GM18508 (cell line): Measurements from ENCODE around the gene FUT7.
"Not testable (repeated sequence)": the region's sequence is repeated elsewhere in the genome, so short reads cannot be mapped to it uniquely, and the experiment has no call there.

Experiments
- ATAC-seq: cut with Tn5 transposase; IDR thresholded peaks from one replicate; pipeline ENCODE4 v1.9.1; 2021; ENCODE audit warnings: moderate number of reproducible peaks; ENCODE audit not compliant: insufficient read depth, unreplicated experiment

The FUT7 gene

GRCh38 chr9:137007108-137007815 lies 24.6 kb downstream of the FUT7 start:
- ATAC-seq = no peak

DNA sequence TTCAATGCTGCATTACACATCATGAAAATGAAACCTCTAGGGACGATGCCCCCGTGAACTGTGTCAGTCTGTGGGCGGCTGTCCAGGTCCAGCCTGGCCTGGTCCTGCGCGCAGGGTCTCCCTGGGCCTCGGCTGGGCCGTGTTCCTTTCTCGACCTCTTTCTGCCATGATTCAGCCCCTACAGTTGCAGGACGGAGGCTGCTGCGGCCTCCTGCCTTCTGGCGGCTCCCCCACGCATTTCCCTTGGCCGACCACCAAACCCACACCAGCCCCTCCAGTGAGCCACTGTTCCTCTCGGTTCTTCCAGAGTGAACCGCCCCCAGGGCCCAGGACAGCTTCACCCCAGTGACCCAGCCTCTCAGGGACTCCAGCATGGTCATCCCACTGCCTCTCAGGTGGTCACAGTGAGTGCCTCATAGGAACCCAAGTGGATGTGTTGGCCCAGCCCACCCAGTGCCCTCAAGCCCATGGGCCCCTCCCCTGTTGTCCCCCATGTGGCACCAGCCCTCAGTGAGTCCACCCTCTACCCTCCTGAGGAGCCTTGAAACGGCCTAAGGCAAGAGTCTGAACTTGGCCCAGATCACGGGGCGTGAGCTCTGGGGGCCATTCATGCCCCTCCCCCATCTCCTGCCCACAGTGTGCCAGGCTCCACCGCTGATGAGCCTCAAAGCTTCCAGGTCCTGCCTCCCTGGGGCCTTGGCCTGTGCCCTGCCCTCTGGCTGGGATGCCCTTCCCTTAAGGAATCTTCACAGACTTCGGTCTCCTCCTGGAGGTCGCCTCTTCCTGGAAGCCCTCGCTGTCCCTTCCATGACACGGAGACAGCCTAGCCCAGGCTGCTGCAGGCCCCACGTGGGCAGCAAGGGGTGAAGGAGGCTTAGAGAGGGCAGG lies 25.5 kb downstream of the FUT7 start:
- ATAC-seq = no peak

DNA sequence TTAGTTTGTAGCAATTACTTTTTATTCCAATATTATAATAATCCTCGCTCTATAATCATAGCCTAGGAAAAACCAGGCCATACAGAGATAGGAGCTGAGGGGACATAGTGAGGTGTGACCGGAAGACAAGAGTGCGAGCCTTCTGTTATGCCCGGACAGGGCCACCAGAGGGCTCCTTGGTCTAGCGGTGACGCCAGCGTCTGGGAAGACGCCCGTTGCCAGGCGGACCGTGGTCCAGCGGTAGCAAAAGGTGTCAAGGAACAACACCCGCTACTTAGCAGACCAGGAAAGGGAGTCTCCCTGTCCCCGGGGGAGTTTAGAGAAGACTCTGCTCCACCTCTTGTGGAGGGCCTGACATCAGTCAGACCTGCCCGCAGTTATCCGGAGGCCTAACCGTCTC lies 27.6 kb downstream of the FUT7 start:
- not testable (repeated sequence) for ATAC-seq

DNA sequence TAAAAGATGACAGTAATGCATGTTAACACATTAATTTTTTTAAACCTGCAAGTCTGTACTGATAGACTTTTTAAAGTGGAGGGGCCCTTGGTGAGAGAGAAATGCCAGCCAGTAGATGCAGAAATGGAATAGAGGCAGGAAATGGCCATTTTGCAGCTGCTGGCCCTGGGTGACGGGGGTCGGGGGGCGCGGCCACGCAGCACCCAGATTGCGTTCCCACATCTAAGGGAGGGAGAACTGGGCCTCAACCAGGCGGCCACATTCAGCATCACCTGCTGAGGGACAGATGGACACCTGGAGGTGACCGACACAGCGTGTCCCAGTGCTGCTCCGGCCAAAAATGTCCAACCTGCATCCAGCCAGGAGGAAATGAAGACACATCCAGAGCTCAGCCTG lies 29.2 kb downstream of the FUT7 start:
- ATAC-seq = no peak

DNA sequence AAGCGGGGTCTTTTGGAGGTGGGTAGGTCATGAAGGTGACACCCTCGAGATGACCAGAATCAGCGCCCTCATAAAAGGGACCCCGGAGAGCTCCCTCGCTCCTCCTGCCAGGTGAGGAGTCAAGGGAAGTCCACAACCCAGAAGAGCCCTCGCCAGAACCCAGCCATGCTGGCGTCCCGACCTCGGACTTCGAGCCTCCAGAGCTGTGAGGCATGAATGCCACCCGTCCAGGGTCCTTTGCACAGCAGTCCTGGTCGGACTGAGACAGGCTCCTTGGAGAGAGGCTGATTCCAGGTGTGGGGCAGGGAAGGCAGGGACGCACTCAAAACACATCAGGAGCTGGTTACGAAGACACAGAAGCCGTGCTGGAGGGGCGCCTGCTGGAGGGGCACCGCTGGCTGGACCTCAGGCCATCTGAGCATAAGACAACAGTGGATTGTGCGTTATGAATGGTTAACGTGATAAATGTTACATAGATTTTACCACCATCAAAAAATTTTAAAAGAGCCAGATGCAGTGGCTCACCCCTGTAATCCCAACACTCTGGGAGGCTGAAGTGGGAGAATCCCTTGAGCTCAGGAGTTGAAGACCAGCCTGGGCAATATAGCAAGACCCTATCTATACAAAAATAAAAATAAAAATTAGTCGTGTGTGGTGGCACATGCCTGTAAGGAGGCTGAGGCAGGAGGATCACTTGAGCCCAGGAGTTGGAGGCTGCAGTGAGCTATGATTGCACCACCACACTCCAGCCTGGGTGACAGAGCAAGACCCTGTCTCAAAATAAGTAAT lies 29.8 kb downstream of the FUT7 start:
- no peak for ATAC-seq

DNA sequence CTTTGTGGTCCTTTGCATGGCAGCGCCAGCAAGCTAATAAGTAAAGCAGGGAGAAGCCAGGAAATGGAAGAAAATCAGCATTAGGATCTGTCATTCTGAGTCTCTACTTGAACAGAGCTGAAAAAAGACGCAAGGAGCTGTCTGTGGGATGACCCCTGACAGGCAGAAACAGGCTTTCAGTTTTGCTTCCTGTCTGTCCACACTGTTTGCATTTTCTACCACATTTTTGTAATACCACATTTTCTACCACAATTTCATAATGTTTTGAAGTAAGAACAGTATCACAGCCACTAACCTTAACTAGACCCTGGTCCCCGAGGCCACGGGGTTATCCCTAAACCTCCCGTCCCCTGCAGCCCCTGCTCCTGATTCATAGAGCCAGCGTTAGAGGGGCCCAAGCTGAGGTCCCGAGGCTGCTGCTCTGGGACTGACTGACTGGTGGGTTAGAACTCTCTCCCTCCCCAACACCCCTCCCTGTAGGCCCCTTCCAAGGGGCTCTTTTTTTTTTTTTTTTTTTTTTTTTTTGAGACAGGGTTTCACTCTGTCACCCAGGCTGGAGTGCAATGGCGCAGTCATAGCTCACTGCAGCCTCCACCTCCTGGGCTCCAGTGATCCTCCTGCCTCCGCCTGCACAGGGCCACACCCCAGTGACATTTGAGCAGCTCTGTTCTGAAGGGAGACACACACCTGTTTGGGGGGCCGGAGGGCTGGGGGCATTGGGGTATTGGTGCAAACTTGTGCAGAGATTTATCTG lies 31.5 kb downstream of the FUT7 start:
- peak; percentile 59 for ATAC-seq

- ATAC-seq = no peak
These were observed 34.1 kb downstream of the FUT7 start for GRCh38 chr9:136997830-136998234.

- no peak for ATAC-seq
These were observed 34.5 kb downstream of the FUT7 start for GRCh38 chr9:136997371-136997770.

DNA sequence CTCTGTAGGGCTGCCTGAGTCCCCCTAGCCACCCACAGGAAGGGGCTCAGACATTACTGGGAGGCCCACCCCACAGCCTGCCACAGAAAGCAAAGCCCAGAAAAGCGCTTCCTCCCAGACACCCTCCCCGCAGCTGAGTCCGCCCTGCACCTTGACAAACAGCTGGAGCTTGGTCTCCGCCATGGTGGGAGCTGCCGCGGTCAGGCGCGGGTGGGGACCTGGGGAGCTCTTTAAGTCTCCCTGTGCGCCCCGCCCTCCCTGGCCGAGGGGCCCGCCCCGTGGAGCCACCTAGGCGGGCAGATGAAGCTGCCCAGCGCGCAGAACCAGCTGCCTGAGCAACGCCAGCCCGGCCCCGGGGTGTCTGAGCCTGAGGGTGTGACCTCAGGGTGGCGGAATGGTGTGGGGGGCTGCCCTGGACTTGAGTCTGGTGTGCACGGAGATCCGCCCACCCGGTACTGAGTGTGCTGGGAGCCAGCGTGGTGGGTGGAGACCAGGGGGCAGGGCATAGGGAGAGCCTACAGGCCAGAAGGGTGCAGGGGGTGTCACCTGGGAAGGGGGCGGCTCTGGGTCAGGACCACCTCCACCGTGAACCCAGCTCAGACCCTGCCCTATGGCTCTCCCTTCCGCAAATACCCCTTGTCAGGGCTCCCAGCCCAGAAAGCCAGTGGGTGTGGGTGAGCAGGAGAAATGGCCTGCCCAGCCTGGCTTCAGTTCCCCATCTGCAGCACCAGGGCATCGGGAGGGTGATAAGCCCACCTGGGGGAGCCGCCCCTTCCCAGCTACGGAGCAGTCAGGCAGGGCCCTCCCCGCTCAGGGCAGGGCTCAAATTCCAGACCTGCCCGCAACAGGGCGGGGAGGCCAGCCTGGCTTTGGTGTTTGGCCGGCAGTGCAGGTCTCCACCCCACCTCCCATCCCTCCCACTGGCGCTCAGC lies 35.3 kb downstream of the FUT7 start, which contains the start of gene CLIC3:
Gene CLIC3 (minus strand): TSS at position 208 of the 932 bp plus-strand sequence. CDS start 25 bp downstream, at position 183.
- no peak for ATAC-seq

DNA sequence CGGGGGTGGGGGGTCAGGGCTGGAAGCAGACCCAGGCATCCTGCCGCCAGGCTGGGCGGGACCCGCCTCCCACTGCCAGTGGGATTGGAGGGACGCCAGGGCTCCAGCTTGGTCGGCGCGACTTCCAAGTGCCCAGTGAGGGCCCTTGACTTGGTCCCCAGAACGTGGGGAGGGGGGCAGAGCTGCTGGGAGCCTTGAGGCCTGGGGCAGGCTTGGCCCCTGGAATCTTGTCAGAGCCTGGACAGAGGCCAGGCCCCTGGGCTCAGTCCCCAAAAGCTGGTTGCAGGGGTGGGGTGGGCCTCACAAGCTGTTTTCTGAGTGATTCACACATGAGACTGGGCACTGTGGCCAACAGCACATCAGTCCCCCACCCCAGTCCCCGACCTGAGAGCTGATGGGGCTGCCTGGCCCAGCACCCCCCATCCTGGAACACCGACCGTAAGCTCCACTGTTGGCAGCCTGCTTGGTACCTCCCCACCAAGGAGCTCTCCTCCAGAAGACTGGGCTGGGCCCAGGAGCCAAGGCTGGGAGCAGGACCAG lies 36.0 kb downstream of the FUT7 start:
- ATAC-seq = no peak

DNA sequence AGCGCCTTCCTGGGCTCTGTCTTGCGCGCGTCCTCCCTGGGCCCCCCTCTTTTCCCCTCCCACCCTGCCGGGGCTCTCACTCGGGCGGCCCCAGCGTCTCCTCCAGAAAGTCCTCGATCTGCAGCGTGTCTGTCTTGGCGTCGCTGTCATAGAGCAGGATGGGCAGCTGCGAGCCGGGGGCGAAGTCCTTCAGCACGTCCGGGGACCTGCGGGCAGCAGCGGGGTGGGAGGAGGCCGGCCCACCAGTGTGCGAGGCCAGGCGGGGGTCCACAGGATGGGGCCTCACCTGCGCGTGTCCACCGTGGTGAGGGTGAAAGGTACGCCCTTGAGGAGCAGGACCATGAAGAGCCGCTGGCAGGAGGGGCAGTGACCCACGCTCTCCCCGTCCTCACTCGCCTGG lies 36.5 kb downstream of the FUT7 start:
- no peak for ATAC-seq

DNA sequence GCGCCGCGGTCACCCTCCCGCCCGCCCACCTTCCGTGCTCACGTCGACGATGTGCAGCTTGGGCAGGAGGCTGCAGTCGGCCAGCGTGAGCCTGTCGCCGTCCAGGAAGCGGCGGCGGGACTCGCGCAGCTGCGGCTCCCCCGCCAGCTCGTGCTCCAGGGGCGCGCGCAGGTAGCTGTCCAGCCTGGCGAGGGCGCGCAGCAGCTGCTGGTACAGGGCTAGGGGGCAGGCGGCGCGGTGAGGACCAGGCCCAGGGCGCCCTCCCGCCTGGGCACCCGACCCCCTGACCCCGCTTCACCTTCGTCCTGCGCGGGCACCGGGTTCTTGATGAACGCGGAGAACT lies 37.0 kb downstream of the FUT7 start:
- ATAC-seq = no peak

- ATAC-seq = no peak
These were observed 37.6 kb downstream of the FUT7 start for GRCh38 chr9:136994180-136994887.

- no peak for ATAC-seq
These were observed 39.0 kb downstream of the FUT7 start for GRCh38 chr9:136992819-136993369.

DNA sequence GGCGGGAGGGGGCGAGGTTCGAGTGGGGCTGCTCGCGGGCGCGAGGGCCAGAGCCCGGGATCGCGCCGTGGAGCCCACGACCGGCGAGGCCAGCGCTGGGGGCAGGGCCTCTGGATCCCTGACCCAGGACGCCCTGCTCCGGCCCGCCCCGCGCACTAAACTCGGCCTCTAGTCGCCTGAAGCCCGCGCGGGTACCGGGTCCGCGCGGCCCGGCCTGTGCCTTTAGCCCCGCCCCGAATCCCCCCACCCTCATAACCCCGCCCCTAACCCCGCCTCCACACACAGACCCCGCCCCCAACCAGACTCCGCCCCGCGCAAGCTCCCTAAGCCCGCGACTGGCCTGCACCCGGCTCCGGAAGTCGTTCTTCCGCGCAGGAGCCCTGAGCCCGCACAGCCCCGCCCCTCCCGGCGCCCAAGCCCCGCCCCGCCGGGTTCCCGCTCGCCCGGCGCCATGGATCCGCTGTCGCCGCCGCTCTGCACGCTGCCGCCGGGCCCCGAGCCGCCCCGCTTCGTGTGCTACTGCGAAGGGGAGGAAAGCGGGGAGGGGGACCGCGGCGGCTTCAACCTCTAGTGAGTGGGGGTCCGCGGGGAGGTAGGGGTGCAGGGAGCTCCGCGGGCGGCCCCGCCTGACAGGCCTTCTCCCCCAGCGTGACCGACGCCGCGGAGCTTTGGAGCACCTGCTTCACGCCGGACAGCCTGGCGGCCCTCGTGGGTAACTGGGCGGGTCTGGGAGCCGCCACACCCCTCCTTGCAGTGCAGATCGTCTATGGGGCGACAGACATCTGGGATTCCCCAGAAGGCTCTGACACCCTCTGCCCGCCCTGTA lies 39.7 kb downstream of the FUT7 start, which contains the start of gene PAXX:
Gene PAXX (plus strand): TSS at position 430 of the 826 bp plus-strand sequence. CDS start 22 bp downstream, at position 452.
- ATAC-seq = peak; percentile 35

GRCh38 chr9:136990242-136990911 lies 41.5 kb downstream of the FUT7 start:
- ATAC-seq = no peak
